ENCODE measurements around the gene CCDC88A.
"Not testable (repeated sequence)": the region's sequence is repeated elsewhere in the genome, so short reads cannot be mapped to it uniquely, and the experiment has no call there.

CCDC88A gene

DNA sequence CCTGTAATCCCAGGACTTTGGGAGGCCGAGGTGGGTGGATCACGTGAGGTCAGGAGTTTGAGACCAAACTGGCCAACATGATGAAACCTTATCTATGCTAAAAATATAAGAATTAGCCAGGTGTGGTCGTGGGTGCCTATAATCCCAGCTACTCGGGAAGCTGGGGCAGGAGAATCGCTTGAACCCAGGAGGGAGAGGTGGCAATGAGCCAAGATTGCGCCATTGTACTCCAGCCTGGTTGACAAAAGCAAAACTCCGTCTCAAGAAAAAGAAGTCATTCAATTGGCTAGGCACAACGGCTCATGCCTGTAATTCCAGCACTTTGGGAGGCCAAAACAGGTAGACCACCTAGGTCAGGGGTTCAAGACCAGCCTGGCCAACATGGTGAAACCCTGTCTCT lies 178.1 kb downstream of the CCDC88A start:
- not testable (repeated sequence) for DNase-seq (ENCODE audit: low spot score); FAIRE-seq

GRCh38 chr2:55239656-55240222 lies 179.9 kb downstream of the CCDC88A start:
- DNase-seq (ENCODE audit: low spot score) (no peak), FAIRE-seq (no peak)

All from RCC 7860 (cell line).